ENCODE data around the gene NTM. TPM values are rescaled to one million over a fixed set of nuclear protein-coding genes. Genes with fewer than 3 reads are reported as not detected.

The NTM gene
- total RNA-seq, 4 donors from 2014 or later, result 1.4 to 2.8 (median 1.7) TPM

DNA sequence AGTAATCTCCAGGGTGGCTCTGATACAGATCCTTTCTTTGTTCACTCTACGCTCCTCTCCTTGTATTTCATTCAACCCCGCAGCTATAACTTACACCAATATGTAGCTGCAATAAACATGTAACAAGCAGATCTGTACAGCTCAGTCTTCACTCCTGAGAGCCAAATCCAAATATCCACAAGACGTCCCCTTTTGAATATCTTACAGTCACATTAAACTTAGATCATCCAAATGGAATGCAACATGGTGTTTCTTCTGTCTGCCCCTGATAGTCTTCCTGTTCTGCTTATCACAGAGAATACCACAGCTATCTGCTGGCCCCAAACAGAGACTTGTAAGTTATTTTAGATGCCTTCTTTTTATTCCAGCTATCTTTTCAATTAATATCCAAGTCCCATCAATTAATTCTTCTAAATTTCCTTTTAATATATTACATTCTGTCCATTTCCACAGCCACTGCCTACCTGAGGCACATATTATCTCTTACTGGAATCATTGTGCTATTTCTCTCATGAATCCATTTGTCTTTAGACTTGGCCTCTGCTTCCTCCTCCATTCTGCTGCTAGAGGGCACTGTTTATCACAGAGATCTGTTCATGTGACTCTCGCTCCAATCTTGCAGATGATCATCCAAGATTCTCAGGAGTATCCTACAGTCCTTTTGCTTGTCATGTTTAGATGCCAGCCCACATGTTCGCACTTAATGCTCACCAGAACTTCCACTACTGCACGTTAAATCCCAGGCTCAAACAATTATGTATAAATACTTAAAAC is 908.6 kb downstream of the NTM start:
- H3K4me1 ChIP-seq, result no peaks in the 10 kb centered on the region
- H3K27ac ChIP-seq, result no peak overlapping the region
- H3K4me3 ChIP-seq, result no peak overlapping the region
- no peaks in the 10 kb centered on the region for H3K27me3 ChIP-seq
- H3K36me3 ChIP-seq, result no peaks in the 10 kb centered on the region
- no peaks in the 10 kb centered on the region for H3K9me3 ChIP-seq
- no peak for DNase-seq
- TF ChIP-seq POLR2A (IDR thresholded peaks at IDR 0.05) (no peak), CTCF (IDR thresholded peaks at IDR 0.05) (peak in 4 of 6 experiments; percentile 9 to 21 (median 20))

DNA sequence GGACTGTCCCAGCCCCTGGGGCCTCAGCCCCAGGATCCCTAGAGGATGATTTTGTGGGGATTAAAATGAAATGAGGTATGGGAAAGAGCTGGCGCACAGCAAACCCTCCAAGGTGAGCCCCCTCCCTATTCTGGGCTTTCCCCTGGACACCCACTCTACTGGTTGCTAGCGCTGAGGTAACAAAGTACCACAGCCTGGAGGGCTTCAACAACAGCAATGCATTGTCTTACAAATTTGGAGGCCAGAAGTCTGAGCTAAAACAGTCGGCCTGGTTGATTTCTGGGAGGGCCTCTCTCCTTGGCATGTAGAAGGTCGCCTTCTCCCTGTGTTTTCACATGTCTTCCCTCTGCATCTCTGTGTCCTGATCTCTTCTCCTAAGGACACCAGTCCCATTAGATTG is 913.6 kb downstream of the NTM start:
- H3K4me1 ChIP-seq, result no peaks in the 10 kb centered on the region
- DNase-seq, result no peak
- no peaks in the 10 kb centered on the region for H3K36me3 ChIP-seq
- H3K4me3 ChIP-seq, result no peak overlapping the region
- TF ChIP-seq CTCF (IDR thresholded peaks at IDR 0.05) (no peak), POLR2A (IDR thresholded peaks at IDR 0.05) (no peak)
- no peaks in the 10 kb centered on the region for H3K27me3 ChIP-seq
- H3K27ac ChIP-seq, result no peak overlapping the region
- H3K9me3 ChIP-seq, result no peaks in the 10 kb centered on the region

DNA sequence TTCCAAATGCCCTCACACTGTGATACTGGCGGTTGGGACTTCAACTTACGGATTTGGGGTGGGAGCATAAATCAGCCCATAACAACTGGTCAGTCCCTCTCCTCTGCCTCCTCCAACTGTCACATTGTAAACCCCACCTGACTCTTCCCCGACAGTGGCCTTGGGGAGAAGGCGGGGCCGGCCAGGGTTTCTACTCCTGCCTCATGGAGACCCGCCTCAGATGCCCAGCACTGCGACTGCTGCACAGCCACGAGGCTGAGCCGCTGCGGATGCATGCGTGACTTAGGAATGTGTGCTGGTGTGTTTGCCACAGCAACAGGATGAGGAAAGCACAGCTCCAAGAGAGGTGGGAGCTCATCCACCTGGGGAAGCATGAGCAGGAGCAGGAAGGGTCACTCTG is 914.2 kb downstream of the NTM start:
- no peak overlapping the region for H3K27ac ChIP-seq
- H3K27me3 ChIP-seq, result no peaks in the 10 kb centered on the region
- TF ChIP-seq POLR2A (IDR thresholded peaks at IDR 0.05), result no peak
- no peak for TF ChIP-seq CTCF (IDR thresholded peaks at IDR 0.05)
- H3K4me1 ChIP-seq, result no peaks in the 10 kb centered on the region
- no peaks in the 10 kb centered on the region for H3K9me3 ChIP-seq
- no peak for DNase-seq
- no peak overlapping the region for H3K4me3 ChIP-seq
- no peaks in the 10 kb centered on the region for H3K36me3 ChIP-seq

GRCh38 chr11:132285631-132286030 is 915.2 kb downstream of the NTM start:
- no peaks in the 10 kb centered on the region for H3K36me3 ChIP-seq
- H3K4me3 ChIP-seq, result no peak overlapping the region
- no peaks in the 10 kb centered on the region for H3K4me1 ChIP-seq
- no peak for TF ChIP-seq CTCF (IDR thresholded peaks at IDR 0.05)
- no peak for TF ChIP-seq POLR2A (IDR thresholded peaks at IDR 0.05)
- no peaks in the 10 kb centered on the region for H3K27me3 ChIP-seq
- no peak overlapping the region for H3K27ac ChIP-seq
- no peaks in the 10 kb centered on the region for H3K9me3 ChIP-seq
- DNase-seq, result no peak

DNA sequence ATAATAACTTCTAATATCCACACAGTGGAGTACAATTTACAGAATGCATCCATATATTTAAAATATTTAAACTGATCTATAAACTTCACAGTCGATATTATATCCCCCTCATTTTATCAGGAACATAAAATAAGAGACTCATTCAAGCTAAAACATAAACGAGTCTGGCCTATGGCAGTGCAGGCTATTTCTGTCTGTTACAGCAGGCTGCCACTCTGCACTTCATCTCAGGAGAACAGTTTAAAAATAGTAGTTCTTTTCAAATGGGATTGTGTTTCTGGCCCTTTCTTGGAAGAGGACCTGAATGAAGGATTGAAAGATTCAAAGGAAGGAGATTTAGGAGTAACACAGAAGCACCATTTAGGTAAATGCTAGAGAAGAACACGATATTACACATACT is 915.7 kb downstream of the NTM start:
- no peak overlapping the region for H3K27ac ChIP-seq
- no peaks in the 10 kb centered on the region for H3K36me3 ChIP-seq
- no peaks in the 10 kb centered on the region for H3K27me3 ChIP-seq
- no peak for TF ChIP-seq CTCF (IDR thresholded peaks at IDR 0.05)
- TF ChIP-seq POLR2A (IDR thresholded peaks at IDR 0.05), result no peak
- H3K4me3 ChIP-seq, result no peak overlapping the region
- no peaks in the 10 kb centered on the region for H3K9me3 ChIP-seq
- DNase-seq, result no peak
- H3K4me1 ChIP-seq, result no peaks in the 10 kb centered on the region

Data from Peyer's patch (tissue), 4 donors.